Heart left ventricle (tissue), 13 donors: ENCODE data around the gene NLK.
"Not testable (repeated sequence)": the region's sequence is repeated elsewhere in the genome, so short reads cannot be mapped to it uniquely, and the experiment has no call there.

ENCODE experiments used
- POLR2A ChIP-seq, 2 donors: fragments of 450-650 bp; IDR thresholded peaks; one replicate each; pipeline ENCODE4 v1.6.1; 2017; ENCODE audit warnings: antibody characterized with exemption in 2 of 2, mild to moderate bottlenecking in 2 of 2, moderate library complexity in 2 of 2
- TF ChIP-seq, protein P1 (sequence below), 12 donors: fragments of 200-600 bp; sonication (generic) in 4 of 12; IDR thresholded peaks; one replicate each; pipeline versions ENCODE4 v1.5.0 to v1.8.0; 2018 to 2022; ENCODE audit warnings: antibody characterized with exemption in 12 of 12, mild to moderate bottlenecking in 5 of 12
- donor health status: ischemic (EF 13 %, LVEDD 7.1; RV severe dilation, severe dysfunction).
- donor health status: DM: no; HTN: yes; CAD: no.
- donor health status: DM: no; HTN: no; CAD: no.
- donor health status: ischemic (EF 25% LVEDD 6.9; RV normal size, moderate dysfunction).
- donor health status: ischemic (EF 25% LVEDD 5.7; RV mildly dilated, moderate dysfunction).
- donor health status: ischemic (EF 35%, LVEDD 5.7; RV mildly dilated, moderate dysfunction).
- donor health status: nonischemic (EF 11% LVEDD 7.7; RV severe dilation, severe dysfunction).
- donor health status: DM: yes; HTN: yes; CAD: no.
- donor health status: PGD.
- donor health status: ischemic (EF 29% LVEDD 5.4; RV normal size, mild dysfunction).
- donor health status: nonischemic (EF 23%, LVEDD 6.1; RV moderate dilation, normal function).

DNA sequence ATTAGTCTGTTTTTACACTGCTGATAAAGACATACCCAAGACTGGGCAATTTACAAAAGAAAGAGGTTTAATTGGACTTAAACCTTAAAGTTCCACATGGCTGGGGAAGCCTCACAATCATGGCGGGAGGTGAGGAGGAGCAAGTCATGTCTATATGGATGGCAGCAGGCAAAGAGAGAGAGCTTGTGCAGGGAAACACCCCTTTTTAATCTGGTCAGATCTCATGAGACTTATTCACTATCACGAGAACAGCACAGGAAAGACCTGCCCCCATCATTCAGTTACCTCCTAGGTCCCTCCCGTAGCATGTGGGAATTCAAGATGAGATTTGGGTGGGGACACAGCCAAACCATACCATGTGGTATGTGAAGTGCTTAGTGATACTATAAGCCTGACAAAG is 144.0 kb downstream of the NLK start:
- TF ChIP-seq, protein P1, sequence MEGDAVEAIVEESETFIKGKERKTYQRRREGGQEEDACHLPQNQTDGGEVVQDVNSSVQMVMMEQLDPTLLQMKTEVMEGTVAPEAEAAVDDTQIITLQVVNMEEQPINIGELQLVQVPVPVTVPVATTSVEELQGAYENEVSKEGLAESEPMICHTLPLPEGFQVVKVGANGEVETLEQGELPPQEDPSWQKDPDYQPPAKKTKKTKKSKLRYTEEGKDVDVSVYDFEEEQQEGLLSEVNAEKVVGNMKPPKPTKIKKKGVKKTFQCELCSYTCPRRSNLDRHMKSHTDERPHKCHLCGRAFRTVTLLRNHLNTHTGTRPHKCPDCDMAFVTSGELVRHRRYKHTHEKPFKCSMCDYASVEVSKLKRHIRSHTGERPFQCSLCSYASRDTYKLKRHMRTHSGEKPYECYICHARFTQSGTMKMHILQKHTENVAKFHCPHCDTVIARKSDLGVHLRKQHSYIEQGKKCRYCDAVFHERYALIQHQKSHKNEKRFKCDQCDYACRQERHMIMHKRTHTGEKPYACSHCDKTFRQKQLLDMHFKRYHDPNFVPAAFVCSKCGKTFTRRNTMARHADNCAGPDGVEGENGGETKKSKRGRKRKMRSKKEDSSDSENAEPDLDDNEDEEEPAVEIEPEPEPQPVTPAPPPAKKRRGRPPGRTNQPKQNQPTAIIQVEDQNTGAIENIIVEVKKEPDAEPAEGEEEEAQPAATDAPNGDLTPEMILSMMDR (IDR thresholded peaks at IDR 0.05) = not testable (repeated sequence)
- TF ChIP-seq POLR2A (IDR thresholded peaks at IDR 0.05) = not testable (repeated sequence)
